ENCODE data around the gene SAPCD2.

Gene SAPCD2

GRCh38 chr9:137019891-137020683 lies 50.3 kb downstream of the SAPCD2 start:
- no peak for DNase-seq (ENCODE audit: low read depth in 2 of 3, low spot score in 1 of 3)

DNA sequence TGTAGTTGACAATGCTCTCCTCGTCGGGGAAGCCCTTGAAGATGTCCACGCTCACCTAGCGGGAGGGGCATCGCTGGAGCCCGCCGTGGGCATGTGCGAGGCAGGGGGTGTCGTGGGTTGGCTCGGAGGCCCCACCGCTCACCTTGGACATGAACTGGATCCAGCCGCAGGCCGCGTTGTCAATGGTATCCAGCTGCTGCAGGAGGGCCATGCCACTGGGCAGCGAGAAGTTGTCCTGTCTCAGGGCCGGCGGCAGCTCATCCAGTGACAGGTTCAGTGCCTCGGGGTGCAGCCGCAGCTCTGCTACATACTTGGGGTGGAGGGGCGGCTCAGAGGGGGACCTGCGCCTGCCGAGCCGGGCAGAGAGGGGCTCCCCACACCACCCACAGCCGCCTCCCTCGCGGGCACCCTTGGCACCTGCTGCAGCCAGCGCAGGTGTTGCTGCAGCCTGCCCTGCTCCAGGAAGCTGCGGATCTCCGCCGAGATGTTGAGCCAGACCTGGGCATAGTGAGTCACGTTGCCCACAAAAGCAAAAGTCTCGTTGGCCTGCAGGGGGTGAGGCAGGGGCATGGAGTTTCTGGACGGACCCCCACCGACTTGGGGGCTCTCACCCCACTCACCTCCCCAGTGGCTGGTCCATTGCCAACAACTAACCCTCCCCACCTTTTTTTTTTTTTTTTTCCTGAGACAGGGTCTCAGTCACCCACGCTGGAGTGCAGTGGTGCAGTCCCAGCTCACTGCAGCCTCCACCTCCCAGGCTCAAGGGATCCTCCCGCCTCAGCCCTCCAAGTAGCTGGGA lies 51.4 kb downstream of the SAPCD2 start:
- no peak for DNase-seq (ENCODE audit: low read depth in 2 of 3, low spot score in 1 of 3)

- no peak for DNase-seq (ENCODE audit: low read depth in 2 of 3, low spot score in 1 of 3)
Observed at GRCh38 chr9:137017791-137018497, 52.4 kb downstream of the SAPCD2 start.

GRCh38 chr9:137017071-137017470 lies 53.3 kb downstream of the SAPCD2 start:
- DNase-seq (ENCODE audit: low read depth in 2 of 3, low spot score in 1 of 3), result no peak

DNA sequence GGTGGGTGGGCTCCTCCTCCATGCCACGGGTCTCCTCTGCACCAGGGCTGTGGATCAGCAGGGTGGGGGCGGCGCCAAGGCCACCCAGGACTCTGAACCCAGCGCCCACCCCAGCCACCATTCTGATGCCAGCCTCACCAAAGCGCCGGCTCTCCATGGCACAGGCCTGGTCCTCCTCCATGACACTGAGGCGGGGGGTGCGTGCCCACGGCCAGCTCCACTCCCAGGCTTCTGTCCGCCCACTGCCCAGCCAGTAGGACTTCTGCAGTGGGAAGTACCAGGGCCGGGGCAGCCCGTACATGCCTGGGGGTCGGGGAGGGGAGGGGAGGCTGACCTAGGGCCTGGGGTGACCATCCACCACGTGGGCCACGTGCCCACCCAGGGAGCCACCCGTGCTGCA lies 53.9 kb downstream of the SAPCD2 start:
- DNase-seq (ENCODE audit: low read depth in 2 of 3, low spot score in 1 of 3), result no peak

DNA sequence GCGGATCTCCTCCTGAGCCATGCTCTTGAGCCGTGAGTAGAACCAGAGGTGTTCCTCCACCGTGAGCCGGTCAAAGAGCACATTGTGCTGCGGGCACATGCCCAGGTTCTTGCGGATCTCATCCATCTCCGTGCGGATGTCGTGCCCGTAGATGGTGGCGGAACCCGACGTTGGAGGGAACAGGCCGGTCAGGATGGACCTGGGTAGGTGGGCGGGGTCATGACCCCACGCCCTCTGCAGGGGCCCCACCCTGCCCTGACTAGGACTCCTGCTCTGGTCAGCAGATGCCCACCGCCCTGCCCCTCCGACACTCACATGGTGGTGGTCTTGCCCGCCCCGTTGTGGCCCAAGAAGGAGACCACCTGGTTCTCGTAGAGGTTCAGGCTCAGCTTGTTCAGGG lies 54.4 kb downstream of the SAPCD2 start:
- no peak for DNase-seq (ENCODE audit: low read depth in 2 of 3, low spot score in 1 of 3)

GRCh38 chr9:137015540-137015930 lies 54.8 kb downstream of the SAPCD2 start:
- no peak for DNase-seq (ENCODE audit: low read depth in 2 of 3, low spot score in 1 of 3)

- DNase-seq (ENCODE audit: low read depth in 2 of 3, low spot score in 1 of 3), result no peak
Observed at GRCh38 chr9:137014776-137015539, 55.4 kb downstream of the SAPCD2 start.

- DNase-seq (ENCODE audit: low read depth in 2 of 3, low spot score in 1 of 3), result no peak
Observed at GRCh38 chr9:137014166-137014565, 56.2 kb downstream of the SAPCD2 start.

DNA sequence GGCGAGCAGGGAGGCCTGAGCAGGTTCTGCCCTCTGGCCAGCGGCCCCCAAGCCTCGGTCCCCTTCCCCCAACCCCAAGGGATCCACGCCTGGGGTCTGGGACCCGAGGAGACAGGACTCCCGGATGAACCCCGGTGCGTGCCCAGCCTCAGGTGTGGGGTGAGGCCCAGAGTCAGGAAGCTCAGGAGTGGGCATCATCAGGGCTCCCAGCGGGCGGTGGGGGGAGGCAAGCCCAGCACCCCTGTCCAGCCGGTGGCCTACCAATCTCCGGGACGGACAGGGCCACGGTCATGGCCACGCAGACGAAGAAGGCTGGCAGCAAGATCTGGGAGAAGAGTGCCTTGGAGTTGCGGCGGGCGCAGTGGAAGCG lies 56.8 kb downstream of the SAPCD2 start:
- DNase-seq (ENCODE audit: low read depth in 2 of 3, low spot score in 1 of 3), result no peak

DNA sequence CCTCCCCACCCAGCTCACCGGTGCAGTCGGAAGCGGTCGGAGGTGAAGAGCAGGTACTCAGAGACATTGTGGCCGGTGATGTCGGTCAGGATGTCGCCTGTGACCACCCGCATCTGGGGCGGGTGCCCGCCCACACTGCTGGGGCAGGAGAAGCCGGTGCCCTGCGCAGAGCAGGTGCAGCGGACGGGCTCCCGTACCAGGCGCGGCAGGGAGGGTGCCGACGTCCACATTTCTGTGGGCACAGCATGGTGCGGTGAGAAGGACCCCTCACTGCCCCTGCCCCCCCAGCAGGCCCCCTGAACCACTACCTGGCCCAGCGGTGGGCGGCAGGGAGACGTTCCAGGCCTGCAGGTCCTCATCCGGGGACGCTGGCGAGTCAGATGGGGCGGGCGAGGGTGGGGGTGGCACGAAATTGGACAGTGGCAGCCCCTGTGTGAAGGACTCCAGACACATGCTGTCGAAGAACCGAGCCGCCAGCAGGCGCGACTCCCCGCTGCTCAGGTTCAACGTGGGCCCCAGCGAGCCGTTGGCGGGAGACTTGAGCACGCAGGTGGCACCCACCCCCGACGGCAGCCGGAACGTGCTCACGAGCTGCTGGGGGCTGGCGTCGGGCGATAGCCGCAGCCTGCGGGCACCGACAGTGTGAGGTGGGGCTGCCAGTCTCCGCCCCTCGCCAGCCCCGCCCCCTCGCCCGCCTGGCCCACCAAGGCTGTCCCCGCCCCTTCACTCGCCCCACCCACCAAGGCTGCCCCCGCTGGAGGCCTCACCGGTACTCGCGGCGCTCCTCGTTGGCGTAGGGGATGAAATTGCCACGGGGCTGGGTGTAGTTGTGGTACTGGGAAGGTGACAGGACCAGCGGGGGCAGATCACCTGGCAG lies 57.4 kb downstream of the SAPCD2 start:
- no peak for DNase-seq (ENCODE audit: low read depth in 2 of 3, low spot score in 1 of 3)
